ENCODE results near the gene MDFIC.
A peak's percentile ranks its signal among the peaks of the same experiment; 100 is the strongest.

The MDFIC gene

DNA sequence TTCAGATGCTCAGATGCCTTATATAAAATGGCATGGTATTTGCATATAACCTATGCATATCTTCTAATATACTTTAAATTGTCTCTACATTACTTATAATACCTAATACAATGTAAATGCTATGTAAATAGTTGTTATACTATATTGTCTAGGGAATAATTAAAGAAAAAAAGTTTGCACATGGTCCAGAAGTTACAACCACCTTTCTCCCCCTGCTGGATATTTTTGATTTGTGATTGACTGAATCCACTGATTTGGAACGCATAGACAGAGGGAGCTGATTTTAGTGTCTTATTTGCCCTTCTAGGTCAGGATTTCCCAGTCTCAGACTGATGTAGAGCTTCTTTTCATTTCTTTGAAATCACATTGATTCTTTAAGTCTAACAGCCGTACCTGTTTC, 31.8 kb downstream of the MDFIC start:
- DNase-seq (ENCODE audit: low read depth), result no peak

DNA sequence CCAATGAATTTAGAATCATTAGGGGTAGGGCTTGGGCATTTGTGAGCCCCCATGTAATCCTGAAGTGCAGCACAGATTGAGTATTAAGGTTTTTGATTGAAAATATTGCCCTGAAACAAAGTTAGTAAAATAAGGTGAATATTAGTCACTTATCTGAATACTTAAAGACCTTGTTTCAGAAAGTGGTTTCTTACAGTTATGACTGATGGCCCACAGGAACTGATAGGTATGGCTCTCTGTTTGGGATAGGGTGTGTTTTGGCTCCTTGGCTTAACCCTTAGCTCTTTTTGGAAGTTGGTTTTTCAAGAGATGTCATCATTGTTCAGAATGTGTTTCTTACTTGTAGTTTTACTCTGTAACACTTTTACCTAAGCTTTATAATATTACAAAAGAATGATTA, 34.8 kb downstream of the MDFIC start:
- DNase-seq (ENCODE audit: low read depth), result no peak

DNA sequence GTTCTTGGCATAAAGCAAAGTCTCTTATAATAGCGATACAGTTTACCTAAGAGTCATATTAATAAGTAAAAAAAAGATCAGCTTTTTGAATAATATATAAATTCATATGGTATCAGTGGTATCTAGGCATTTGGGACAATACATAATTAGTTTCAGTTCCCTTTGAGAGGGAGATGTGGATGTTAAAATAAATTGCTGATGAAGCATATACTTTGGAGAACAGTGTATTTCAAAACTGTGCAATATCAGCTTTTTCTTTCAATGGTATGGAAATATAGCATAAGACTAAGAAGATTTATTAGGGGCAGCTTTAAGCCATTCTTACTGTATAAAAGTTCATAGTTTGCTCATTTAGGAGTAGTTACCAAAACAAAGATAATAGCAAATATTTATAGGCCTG, 35.5 kb downstream of the MDFIC start:
- no peak for DNase-seq (ENCODE audit: low read depth)

DNA sequence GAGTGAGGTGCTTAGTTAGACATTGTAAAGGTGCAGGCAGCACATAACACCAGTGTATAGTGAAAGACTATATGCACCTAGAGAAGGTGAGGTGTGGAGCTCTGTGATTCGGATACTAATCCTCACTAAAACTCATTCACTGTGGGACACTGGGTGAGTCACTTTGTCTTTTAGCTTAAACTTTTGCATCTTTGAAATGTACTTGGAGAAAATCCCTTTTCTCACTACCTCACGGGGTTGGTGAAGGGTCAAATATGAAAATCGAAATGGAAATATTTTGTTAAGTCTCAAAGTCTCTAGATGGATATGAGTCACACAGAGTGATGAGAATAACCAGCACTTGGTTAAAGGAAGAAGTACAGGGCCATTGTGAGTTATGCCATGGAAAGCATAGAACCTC, 38.0 kb downstream of the MDFIC start:
- DNase-seq (ENCODE audit: low read depth), result peak; percentile 37

DNA sequence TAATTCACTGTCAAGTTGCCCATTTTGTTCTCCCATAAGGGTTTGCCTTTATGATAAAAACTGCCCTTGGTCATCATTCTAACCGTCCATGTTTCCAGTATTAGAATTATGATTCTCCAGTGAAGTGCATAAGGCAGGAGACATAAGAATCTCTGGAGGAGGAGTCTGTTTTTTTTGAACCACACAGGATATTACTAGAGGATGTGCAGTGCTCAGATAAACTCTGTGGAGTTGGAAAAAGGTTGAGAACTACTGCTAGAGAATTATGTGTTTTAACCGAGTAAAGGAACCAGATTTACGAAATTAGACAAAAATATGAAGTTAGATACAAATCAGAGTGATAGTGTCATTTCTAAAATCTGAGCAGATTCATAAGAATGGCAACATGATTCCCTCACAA, 40.5 kb downstream of the MDFIC start:
- no peak for DNase-seq (ENCODE audit: low read depth)

DNA sequence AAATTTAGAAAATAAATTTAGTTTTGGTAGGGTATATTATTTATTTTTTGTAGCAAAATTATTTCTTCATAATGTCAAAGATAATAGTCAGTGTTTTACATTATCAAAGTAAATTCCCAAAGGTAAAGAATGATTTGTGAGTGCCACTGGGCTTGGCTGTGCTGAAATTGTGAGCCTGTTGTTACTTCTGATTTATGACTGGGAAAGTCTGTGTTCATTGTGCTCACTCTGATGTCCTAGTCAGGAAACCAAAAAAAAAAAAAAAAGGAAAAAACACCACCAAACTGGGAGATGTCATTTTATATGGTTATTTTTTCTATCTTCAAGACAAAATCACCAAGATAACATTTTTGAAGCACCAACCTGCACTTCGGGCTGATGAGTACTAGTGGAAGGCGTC, 44.3 kb downstream of the MDFIC start:
- no peak for DNase-seq (ENCODE audit: low read depth)

DNA sequence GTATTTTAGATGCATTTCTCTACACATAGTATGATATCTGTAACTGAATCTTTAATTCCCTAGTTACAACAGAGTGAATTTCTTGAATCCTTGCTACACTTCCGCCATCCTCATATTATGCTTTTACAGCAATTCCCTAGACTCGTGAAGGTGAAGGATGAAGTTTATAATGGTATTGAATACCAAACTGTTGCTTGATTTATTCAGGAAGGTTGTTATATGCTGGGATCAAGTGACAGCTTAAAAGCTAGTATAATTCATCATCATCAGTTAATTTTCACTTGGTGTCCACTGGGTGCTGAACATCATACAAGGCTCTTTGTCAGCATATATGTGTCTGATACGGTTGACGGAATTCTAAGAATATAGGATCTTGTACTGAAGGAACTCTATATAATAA, 47.2 kb downstream of the MDFIC start:
- DNase-seq (ENCODE audit: low read depth), result no peak

DNA sequence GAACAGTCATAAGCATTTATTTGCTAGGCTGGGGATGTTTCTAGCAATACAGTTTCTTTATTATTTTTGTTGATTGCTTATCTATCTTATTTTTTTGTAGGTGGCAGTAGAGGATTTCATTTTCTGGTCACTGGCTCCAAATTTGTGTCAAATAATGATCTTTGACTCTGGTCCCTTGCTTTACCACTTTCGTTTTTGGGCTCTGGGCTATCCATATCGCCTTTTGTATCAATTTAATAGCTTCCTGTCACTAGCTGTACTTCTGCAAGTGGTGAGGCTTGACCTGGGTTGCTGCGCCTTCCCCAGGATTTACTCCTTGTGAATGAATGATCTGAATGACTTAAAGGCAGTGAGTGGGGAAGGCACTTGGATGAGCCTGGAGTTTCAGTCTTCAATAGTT, 48.4 kb downstream of the MDFIC start:
- DNase-seq (ENCODE audit: low read depth), result no peak

DNA sequence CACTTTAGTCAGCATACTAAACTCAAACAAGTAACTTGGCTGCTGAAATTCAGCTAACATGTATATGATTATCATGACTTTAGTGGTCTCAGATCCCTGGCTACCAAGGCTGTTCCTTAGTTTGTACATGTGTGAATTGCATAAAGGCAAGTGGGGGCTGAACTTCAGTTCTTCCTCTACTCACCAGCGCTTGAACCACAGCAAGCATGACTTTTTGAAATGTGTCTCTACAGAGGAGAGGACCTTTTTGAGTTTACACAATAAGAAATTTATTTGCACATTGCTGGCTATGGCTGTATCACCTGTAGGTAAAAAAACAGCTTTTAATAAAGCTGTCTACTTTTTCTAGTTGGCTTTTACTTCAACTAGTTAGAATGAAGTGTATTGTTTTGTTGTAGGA, 48.8 kb downstream of the MDFIC start:
- no peak for DNase-seq (ENCODE audit: low read depth)

DNA sequence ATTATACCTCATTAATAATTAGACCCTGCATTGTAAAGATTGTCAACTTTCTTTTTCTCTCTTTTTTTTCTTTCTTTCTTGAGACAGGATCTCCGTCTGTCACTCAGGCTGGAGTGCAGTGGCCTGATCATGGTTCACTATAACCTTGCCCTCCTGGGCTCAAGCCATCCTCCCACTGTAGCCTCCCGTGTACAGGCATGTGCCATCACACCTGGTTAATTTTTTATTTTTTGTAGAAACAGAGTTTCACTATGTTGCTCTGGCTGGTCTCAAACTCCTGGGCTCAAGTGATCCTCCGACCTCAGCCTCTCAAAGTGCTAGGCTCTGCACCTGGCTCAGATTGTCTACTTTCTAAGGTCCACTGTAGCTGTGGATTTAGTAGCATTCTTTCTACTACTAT, 50.7 kb downstream of the MDFIC start:
- no peak for DNase-seq (ENCODE audit: low read depth)

DNA sequence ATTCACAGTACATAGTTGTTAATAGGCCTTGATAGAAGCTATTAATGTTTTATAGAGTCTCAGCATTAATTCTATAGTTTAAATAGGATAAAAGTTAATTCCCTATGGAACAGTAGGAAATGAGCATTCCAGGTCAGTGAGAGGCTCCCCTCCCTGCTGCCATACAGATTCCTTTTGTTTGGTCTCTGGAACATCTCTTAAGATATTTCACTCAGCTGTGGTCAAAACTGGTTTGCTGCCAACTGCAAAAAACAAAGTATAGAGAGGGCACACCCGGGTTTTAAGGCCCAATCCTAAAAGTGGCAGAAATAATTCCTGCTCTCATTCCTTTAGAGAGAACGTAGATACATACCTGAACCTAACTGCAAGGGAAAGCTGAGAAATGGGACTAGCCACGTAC, 51.3 kb downstream of the MDFIC start:
- peak; percentile 71 for DNase-seq (ENCODE audit: low read depth)

DNA sequence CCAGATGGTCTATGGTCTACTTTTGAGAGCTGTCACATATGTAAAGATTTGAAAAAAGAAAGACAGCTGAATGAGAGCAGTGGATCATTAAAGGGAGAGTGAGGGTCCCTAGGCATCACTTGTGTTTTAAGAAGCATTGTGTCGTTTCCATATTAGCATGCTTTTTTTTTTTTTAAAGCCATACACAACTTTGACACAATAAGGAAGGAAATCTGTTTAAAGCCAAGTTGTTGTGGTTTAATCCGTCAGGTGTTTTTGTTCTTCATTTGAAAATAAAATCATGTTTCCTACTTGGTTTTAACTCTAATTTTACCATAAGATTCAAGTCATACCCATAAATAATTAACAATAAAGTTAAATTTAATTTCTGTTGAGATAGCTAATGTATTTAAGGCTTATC, 53.5 kb downstream of the MDFIC start:
- DNase-seq (ENCODE audit: low read depth), result no peak

DNA sequence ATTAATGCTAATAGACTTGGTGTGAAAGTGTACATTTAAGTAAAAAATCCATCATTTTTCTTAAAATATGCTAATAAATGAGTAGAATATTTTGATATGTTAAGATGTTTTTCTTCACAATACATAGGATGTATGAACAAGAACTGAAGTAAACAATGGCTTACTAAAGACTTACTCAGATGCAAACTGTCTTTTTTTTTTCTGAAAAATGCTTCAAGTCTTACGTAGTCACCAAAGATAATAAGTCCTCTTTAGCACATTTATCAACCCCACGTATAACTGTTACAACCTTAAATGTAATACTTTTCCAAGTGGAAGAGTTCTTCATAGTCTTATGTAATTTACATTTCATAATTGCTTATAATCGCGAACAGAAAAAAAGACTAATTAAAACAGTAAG, 54.8 kb downstream of the MDFIC start:
- DNase-seq (ENCODE audit: low read depth), result peak; percentile 79

DNA sequence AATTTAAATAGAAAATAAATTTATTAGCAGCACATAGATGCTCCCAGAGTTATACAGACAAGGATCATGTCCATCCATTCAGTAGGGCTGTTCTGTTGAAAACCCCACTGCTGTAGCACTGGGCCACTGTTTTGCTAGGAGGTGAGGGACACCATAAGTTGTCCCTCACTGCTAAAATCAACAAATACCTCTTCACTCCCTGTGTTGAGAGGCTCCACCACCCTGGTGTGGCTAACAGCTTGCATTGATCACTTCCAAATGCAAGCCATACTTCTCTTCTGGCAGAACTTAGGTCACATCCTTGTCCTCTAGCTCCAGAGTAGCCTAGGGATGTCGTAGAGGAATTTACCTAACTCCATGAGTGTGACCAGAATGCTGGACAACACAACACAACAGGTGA, 55.4 kb downstream of the MDFIC start:
- no peak for DNase-seq (ENCODE audit: low read depth)

DNA sequence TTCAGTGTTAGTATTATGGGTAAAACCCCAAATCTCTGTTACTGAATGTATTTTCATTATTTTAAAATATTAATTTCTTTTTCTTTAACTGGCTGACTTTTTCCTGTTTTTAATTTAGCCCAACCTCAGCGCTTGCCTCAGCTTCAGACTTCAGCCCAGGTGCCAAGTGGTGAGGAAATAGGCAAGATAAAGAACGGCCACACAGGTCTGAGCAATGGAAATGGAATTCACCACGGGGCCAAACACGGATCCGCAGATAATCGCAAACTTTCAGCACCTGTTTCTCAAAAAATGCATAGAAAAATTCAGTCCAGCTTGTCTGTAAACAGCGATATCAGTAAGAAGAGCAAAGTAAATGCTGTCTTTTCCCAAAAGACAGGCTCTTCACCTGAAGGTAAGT, 57.5 kb downstream of the MDFIC start:
- peak; percentile 89 for DNase-seq (ENCODE audit: low read depth)

DNA sequence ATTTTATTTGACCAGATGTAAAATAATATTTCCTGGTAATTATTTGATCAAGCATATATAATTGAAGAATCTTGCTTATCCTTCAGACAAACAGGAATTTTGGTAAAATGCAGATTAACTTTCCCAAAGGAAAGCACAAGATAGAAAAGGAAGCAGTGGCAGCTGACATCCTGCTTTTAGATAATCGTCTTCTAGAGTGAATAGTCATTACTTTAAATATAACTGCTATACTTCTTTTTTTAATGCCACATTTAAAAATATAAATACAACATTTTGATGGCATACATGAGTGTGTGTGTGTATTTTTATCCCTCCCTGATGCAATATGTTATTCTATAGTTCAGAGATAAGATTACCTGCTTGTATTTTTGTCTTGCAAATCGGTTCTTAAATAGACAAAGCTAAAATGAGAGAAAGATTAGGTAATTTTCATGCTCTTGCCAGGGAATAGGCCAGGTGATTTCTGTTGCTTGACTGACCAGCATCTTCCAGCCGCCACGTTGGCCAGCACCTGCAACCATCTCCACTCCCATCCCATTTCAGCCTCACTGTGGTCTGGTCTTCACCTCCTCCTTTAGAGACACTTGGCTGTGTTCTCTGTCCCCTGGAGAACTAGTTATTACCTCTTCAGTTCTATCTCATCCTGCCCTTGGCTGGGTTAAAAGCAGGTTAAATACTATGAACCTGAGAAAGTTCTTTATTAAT, 58.1 kb downstream of the MDFIC start:
- DNase-seq (ENCODE audit: low read depth), result no peak

DNA sequence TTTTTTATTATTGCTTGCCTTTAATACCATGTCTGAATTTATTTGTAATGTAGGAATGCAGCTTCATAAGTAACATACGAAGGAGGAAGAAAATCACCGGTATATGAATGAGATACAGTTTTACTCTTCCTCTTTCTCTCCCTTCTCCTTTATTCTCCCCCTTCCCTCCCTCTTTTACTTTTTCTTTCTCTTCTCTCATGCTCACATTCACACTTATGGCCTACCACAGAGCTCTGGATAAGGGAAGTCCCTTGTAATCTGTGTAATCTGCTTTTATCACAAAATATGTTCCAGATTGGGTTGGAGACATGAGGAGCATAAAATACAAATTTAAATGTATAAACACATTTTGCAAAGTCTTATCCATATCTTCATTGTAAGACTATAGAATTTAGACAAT, 59.4 kb downstream of the MDFIC start:
- no peak for DNase-seq (ENCODE audit: low read depth)

DNA sequence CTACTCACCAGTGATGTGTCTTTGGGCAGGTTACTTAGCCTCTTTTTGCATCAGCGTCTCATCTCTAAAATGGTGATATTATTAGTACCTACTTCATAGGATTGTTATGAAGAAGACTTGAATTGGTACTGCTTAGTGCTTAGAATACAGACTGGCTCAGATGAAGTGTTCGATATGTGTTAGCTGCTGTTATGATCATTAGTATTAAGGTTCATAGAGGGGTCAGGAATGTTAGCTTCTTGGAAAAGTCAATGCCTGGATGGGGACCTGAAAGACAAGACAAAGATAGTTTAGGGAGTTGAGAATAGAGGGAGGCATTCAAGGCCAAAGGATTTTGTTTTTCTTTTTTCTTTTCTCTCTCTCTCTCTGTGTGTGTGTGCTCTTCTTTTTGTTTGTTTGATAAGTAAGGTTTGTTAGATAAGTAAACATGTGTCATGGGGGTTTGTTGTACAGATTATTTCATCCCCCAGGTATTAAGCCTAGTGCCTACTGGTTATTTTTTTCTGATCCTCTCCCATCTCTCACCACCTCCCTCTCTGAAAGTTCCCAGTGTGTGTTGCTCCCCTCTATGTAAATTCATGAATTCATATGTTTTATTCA, 63.3 kb downstream of the MDFIC start:
- no peak for DNase-seq (ENCODE audit: low read depth)

DNA sequence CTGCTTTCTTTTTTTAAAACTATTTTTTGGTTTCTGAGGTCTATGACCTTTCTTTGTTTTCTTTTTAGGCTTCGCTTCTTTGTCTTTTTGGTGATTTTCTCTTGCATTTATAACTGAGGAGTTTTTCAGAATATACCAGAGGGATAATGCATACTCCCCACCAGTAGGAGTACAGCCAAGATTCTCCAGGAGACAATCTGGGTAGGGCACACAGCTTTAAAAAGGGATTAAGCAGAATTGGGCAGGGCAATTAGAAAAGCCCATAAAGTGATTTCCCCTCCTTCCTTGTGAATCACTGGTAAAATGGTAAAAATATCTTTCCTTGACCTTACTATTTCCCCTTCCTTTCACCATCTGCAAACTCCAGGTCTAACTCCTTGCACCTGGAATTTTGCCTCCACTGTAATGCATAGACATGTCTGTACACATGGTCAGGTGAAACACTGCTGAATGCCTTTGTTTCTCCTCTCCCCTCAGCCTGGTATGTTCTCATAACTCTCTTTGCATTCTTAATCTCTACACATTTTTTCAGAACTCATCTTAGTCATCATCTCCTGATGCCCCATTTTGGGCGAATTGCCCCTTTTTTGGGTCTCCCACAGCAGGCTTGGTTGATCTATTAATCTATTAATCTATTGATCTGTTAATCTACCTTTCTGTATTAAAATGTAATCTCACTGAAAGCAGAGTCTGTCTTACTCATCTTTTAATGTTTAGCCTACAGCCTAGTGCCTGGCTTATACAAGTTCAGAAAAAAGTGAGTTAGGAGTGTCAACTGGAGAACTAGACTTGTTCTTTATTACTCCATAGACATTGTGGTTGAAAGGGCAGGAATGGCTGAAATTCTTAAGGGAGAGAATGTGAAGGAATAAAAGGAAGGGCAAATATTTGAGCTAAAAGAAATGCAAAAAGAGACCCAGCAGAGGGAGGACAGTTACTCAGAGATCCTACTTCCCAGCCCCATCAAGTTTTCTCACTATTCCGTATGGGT, 64.6 kb downstream of the MDFIC start:
- peak; percentile 68 for DNase-seq (ENCODE audit: low read depth)

DNA sequence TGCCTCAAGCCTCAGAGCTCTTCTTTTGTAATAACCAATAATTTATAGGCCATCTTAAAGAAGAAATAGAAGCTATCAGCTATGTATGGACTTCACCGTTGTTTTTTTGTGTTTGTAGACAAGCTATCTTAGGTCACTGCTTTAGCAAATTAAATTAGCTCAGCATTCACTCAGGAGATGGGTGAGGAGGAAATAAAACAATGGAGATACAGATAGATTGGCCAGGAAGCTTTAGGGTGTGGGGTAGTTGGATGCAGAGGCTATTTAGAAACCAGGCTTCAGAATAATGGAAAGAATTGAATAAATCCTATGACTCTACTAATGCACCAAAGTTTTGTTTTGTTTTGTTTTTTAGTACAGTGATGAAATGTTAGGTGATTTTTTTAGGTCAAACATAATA, 66.1 kb downstream of the MDFIC start:
- DNase-seq (ENCODE audit: low read depth), result no peak

DNA sequence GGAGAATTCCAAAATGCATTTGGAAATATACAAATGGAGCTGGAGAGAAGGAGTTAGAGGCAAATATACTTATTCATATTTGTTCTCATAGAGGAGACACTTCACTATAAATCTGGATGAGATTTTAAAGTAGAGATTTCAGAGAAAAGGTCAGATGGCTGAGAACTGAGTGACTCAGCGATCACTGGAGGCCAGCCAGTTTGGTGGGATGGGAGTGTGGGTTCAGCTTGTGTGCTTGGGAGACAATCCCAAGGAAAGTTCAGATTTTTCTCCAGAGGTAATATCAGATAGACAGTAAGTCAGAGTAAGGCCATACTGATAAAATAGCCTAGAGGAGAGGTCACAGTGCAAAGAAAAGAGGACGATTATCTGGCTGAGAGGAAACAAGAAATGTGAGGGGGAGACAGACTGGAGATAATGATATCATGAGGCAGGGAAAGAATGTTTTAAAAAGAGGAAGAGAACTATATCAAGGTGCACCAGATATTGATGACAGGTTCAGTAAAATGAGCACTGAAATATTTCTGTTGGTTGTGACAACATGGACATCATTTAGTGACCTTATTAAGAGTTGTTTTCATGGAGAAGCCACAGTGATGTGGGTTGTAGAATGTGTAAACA, 67.0 kb downstream of the MDFIC start:
- peak; percentile 90 for DNase-seq (ENCODE audit: low read depth)

DNA sequence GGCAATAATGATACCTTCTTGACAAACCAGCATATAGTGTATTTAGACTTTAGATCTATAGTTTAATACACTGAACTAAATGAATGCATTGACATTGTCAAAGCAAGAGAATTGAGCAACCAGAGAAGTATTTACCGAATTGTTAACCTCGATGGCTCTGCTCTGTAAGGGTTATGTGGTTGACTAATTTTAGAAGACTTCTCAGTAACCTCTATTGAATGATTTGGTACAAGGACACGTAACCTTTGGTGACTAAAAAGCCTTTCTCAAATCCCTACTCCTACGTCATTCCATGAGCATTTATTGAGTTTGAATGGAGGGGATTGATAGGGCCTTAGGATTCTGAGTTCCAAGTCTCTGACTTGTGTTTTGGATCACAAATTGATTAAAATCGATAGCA, 67.6 kb downstream of the MDFIC start:
- no peak for DNase-seq (ENCODE audit: low read depth)

All from amniotic epithelial cell (primary cell).